ENCODE measurements around the gene TMEM19. TPM values are rescaled to one million over a fixed set of nuclear protein-coding genes. Genes with fewer than 3 reads are reported as not detected.

Gene TMEM19
- total and polyA plus RNA-seq, 2 of the 8 experiments (the other 6 are each of a cell fraction or from before 2014, with no cell fraction given), result 12.6 to 19.1 TPM

DNA sequence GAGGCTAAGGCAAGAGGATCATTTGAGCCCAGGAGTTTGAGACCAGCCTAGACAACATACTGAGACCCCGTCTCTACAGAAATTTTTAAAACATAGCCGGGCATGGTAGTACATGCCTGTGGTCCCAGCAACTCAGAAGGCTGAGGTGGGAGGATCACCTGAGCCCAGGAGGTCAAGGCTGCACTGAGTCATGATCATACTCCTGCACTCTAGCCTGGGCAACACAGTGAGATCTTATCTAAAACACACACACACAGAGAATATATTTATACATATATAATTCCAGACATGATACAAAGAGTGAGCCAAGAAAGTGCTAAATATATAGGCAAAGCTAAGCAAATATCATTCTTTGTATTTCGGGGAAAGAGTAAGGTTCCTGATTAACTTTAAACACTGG lies 31.7 kb upstream of the TMEM19 start:
- Histone ChIP-seq H2BK12ac (ENCODE audit: low read depth, low read length) (no peak overlapping the region), H3K79me2 (ENCODE audit: control insufficient read depth in 1 of 2, insufficient read depth in 2 of 2, low read length in 2 of 2) (peaks cover 0 to 76% of the 10 kb centered on the region in 2 experiments; a peak in 2 of 4 replicates), H4K20me1 (replicated peaks in 1 of 2; ENCODE audit: control insufficient read depth in 1 of 2, insufficient read depth in 2 of 2, low read length in 2 of 2) (peaks cover 0 to 2% of the 10 kb centered on the region in 2 experiments), H4K8ac (ENCODE audit: extremely low read depth, insufficient read depth, low read length) (no peak overlapping the region), H3K18ac (ENCODE audit: extremely low read depth, low read length) (no peak overlapping the region), H3K36me3 (ENCODE audit: control insufficient read depth in 2 of 4, insufficient read depth in 4 of 4, low read length in 3 of 4) (peaks cover 8 to 57% (median 24%) of the 10 kb centered on the region in 4 experiments; a peak in 6 of 8 replicates), H2BK120ac (replicated peaks; ENCODE audit: low read depth, low read length) (no peak overlapping the region), H3K4me2 (ENCODE audit: insufficient read depth in 1 of 2, low read depth in 2 of 2, low read length in 2 of 2) (no peak overlapping the region), H3K4ac (replicated peaks; ENCODE audit: insufficient read length, low read depth, low read length) (no peak overlapping the region), H3K14ac (ENCODE audit: insufficient read length) (no peak overlapping the region), H3K27me3 (replicated peaks in 1 of 4; ENCODE audit: control insufficient read depth in 3 of 4, extremely low read depth in 1 of 4, insufficient read depth in 3 of 4, low read length in 3 of 4) (no peaks in the 10 kb centered on the region), H3K27ac (ENCODE audit: low read depth, low read length) (no peak overlapping the region), H4K5ac (ENCODE audit: insufficient read length, low read depth, low read length) (no peak overlapping the region), H3K4me3 (ENCODE audit: extremely low read depth in 1 of 4, insufficient read depth in 2 of 4, low read depth in 3 of 4, low read length in 4 of 4) (no peak overlapping the region), H2AK5ac (ENCODE audit: low read depth, low read length) (no peak overlapping the region), H4K91ac (replicated peaks; ENCODE audit: insufficient read length, low read length) (no peak overlapping the region), H2BK20ac (ENCODE audit: low read length) (no peak overlapping the region), H3K9ac (replicated peaks in 1 of 4; ENCODE audit: extremely low read depth in 1 of 4, low read depth in 3 of 4, low read length in 3 of 4) (no peak overlapping the region), H3K23ac (ENCODE audit: insufficient read length) (no peak overlapping the region), H2BK5ac (ENCODE audit: low read depth, low read length) (no peak overlapping the region), H3K9me3 (ENCODE audit: insufficient read depth in 2 of 2, low read depth in 1 of 2, low read length in 1 of 2) (no peaks in the 10 kb centered on the region; a peak in 1 of 4 replicates), H2BK15ac (ENCODE audit: low read length) (no peak overlapping the region), H3K79me1 (ENCODE audit: low read depth, low read length) (no peaks in the 10 kb centered on the region), H3K4me1 (replicated peaks in 1 of 4; ENCODE audit: control insufficient read depth in 3 of 4, insufficient read depth in 4 of 4, low read length in 3 of 4) (no peaks in the 10 kb centered on the region), H3K56ac (replicated peaks; ENCODE audit: insufficient read length, low read depth, low read length) (no peak overlapping the region), H2AFZ (ENCODE audit: low read length) (no peak overlapping the region), H3K23me2 (ENCODE audit: low read depth, low read length) (no peaks in the 10 kb centered on the region)
- DNase-seq (ENCODE audit: low read depth in 1 of 2, low spot score in 2 of 2), result no peak
- CTCF ChIA-PET (ENCODE audit: partially characterized antibody), result interaction anchor here (0.8 to 1.0 kb wide), 2 partner anchors 91 to 93 kb away, joined by 3 to 5 read pairs; no protein-coding TSS in a partner anchor
- POLR2A ChIA-PET (ENCODE audit: partially characterized antibody), result interaction anchor here (1.2 kb wide), 1 partner anchor 18 kb away, joined by 3 read pairs; no protein-coding TSS in a partner anchor
- 55% methylated on average over 3 of the region's 3 CpGs; no CpG with 5 or more reads in 1 of the 2 experiments for WGBS, 2 experiments (ENCODE audit: extremely low coverage in 1 of 2, insufficient coverage in 1 of 2, insufficient read length in 1 of 2, insufficient replicate concordance in 2 of 2, low coverage in 1 of 2, low lambda C conversion rate in 2 of 2, missing lambda C conversion rate in 1 of 2)
- TF ChIP-seq TCF12 (IDR thresholded peaks at IDR 0.05; ENCODE audit: low read depth, low read length) (no peak), JUND (IDR thresholded peaks at IDR 0.05; ENCODE audit: low read length) (no peak), KDM5A (IDR thresholded peaks at IDR 0.05; ENCODE audit: low read length) (no peak), BCL11A (IDR thresholded peaks at IDR 0.05; ENCODE audit: low read depth in 2 of 2, low read length in 2 of 2) (no peak), RBBP5 (IDR thresholded peaks at IDR 0.05; ENCODE audit: borderline replicate concordance, low read depth, low read length) (no peak)
- TF ChIP-seq, protein P1, sequence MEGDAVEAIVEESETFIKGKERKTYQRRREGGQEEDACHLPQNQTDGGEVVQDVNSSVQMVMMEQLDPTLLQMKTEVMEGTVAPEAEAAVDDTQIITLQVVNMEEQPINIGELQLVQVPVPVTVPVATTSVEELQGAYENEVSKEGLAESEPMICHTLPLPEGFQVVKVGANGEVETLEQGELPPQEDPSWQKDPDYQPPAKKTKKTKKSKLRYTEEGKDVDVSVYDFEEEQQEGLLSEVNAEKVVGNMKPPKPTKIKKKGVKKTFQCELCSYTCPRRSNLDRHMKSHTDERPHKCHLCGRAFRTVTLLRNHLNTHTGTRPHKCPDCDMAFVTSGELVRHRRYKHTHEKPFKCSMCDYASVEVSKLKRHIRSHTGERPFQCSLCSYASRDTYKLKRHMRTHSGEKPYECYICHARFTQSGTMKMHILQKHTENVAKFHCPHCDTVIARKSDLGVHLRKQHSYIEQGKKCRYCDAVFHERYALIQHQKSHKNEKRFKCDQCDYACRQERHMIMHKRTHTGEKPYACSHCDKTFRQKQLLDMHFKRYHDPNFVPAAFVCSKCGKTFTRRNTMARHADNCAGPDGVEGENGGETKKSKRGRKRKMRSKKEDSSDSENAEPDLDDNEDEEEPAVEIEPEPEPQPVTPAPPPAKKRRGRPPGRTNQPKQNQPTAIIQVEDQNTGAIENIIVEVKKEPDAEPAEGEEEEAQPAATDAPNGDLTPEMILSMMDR (IDR thresholded peaks at IDR 0.05; ENCODE audit: control extremely low read depth in 1 of 3, insufficient read depth in 1 of 3, low read depth in 1 of 3, low read length in 3 of 3), result no peak
- FAIRE-seq, result no peak

Measured in H1 (cell line).